CD1c-positive myeloid dendritic cell (primary cell): ENCODE data around the gene FMN2.

Source experiments
- DNase-seq: peaks from one replicate; pipeline ENCODE4 v3.0.0-alpha.2; 2016; ENCODE audit errors: extremely low spot score

The FMN2 gene

GRCh38 chr1:240098534-240098933 lies 6.9 kb downstream of the FMN2 start:
- DNase-seq, result no peak

GRCh38 chr1:240099329-240099728 lies 7.6 kb downstream of the FMN2 start:
- no peak for DNase-seq

- DNase-seq, result no peak
Measured at GRCh38 chr1:240099748-240100147, 8.1 kb downstream of the FMN2 start.

GRCh38 chr1:240100371-240100934 lies 8.8 kb downstream of the FMN2 start:
- no peak for DNase-seq

- DNase-seq, result no peak
Measured at GRCh38 chr1:240101306-240101705, 9.6 kb downstream of the FMN2 start.

- no peak for DNase-seq
Measured at GRCh38 chr1:240101737-240102136, 10.1 kb downstream of the FMN2 start.

GRCh38 chr1:240104672-240105071 lies 13.0 kb downstream of the FMN2 start:
- no peak for DNase-seq

- no peak for DNase-seq
Measured at GRCh38 chr1:240107058-240107684, 15.5 kb downstream of the FMN2 start.

GRCh38 chr1:240109130-240109529 lies 17.4 kb downstream of the FMN2 start:
- DNase-seq, result no peak

GRCh38 chr1:240109920-240110636 lies 18.4 kb downstream of the FMN2 start:
- DNase-seq, result no peak

- DNase-seq, result no peak
Measured at GRCh38 chr1:240111558-240111957, 19.9 kb downstream of the FMN2 start.

- no peak for DNase-seq
Measured at GRCh38 chr1:240114222-240114621, 22.5 kb downstream of the FMN2 start.

- no peak for DNase-seq
Measured at GRCh38 chr1:240115831-240116230, 24.1 kb downstream of the FMN2 start.

- DNase-seq, result no peak
Measured at GRCh38 chr1:240116831-240117769, 25.4 kb downstream of the FMN2 start.

- DNase-seq, result no peak
Measured at GRCh38 chr1:240117930-240118329, 26.2 kb downstream of the FMN2 start.

GRCh38 chr1:240122639-240123613 lies 31.2 kb downstream of the FMN2 start:
- DNase-seq, result no peak

GRCh38 chr1:240126821-240127220 lies 35.1 kb downstream of the FMN2 start:
- DNase-seq, result no peak

GRCh38 chr1:240128366-240128765 lies 36.7 kb downstream of the FMN2 start:
- DNase-seq, result no peak

GRCh38 chr1:240134113-240134512 lies 42.4 kb downstream of the FMN2 start:
- DNase-seq, result no peak

GRCh38 chr1:240134596-240134995 lies 42.9 kb downstream of the FMN2 start:
- DNase-seq, result no peak

- DNase-seq, result no peak
Measured at GRCh38 chr1:240136402-240136801, 44.7 kb downstream of the FMN2 start.
